Measurements from ENCODE around the gene CNKSR3.

The CNKSR3 gene

DNA sequence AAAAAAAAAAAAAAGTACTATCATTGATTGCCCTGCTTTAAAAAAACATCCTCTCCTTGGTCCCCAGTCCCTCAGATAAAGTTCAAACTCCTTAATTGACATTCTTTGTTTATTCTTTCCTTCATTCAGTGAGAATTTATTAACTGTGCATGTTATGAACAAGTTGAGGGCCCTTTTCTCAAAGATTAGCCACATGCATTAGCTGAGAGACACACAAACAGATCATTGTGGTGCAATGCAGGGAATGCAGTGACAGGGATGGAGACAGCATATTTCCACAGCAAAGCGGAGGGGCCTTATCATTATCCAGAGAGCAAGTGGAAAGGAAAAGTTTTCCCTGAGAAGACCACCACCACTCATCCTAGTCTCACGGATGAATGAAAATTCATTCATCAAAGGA is 132.0 kb downstream of the CNKSR3 start:
- no peak for DNase-seq (ENCODE audit: insufficient read length, low spot score)
- TF ChIP-seq, protein P1, sequence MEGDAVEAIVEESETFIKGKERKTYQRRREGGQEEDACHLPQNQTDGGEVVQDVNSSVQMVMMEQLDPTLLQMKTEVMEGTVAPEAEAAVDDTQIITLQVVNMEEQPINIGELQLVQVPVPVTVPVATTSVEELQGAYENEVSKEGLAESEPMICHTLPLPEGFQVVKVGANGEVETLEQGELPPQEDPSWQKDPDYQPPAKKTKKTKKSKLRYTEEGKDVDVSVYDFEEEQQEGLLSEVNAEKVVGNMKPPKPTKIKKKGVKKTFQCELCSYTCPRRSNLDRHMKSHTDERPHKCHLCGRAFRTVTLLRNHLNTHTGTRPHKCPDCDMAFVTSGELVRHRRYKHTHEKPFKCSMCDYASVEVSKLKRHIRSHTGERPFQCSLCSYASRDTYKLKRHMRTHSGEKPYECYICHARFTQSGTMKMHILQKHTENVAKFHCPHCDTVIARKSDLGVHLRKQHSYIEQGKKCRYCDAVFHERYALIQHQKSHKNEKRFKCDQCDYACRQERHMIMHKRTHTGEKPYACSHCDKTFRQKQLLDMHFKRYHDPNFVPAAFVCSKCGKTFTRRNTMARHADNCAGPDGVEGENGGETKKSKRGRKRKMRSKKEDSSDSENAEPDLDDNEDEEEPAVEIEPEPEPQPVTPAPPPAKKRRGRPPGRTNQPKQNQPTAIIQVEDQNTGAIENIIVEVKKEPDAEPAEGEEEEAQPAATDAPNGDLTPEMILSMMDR (IDR thresholded peaks at IDR 0.05; ENCODE audit: insufficient read depth, missing control alignments): no peak
- FAIRE-seq: no peak

DNA sequence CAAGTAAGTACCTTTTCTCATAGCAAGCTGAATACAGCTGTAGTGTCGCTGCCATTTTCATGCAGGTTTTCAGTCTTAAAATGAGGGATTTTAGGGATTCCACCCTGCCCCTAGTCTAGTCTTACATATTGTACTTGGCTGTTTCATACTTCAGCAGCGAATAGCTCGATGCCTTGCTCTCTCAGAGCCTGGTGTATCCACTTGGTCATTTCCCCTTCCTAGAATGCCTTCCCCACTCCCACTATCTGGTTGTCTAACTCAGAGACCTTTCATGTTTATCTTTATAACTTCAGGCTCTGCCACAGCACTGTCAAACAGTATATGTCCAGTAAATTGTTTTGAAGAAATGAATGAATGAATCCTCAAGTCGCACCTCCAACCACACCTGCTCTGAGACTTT is 132.8 kb downstream of the CNKSR3 start:
- no peak for DNase-seq (ENCODE audit: insufficient read length, low spot score)
- no peak for FAIRE-seq
- TF ChIP-seq, protein P1 (IDR thresholded peaks at IDR 0.05; ENCODE audit: insufficient read depth, missing control alignments): no peak

DNA sequence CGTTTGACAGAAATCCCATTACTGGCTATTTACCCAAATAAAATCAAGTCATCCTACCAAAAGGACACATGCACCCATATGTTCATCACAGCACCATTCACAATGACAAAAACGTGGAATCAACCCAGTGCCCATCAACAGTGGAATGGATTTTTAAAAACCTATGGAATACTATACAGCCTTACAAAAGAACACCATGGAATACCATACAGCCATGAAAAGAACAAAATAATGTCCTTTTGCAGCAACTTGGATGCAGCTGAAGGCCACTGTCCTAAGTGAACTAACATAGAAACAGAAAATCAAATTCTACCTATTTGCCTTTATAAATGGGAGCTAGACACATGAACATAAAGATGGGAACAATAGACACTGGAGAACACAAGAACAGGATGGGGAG is 136.5 kb downstream of the CNKSR3 start:
- FAIRE-seq (no peak), DNase-seq (ENCODE audit: insufficient read length, low spot score) (no peak)
- TF ChIP-seq, protein P1 (IDR thresholded peaks at IDR 0.05; ENCODE audit: insufficient read depth, missing control alignments): no peak

DNA sequence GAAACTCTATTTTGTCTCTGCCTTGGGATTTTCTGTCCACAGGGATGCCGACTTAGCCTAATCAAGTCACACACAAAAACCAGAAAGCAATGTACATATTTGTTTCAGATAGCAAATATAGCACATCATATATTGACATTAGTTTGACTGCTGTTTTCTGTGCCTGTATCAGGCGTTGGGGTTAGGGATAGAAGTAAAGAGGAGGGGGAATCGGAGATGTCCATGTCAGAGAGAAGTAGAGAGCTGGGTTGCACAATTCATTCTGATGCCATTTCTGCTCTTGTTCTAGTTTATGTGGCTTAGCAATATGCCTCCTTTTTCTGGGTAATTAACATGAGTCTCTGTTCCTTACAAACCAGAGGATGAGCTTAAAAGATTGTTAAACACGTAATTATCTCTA is 139.2 kb downstream of the CNKSR3 start:
- DNase-seq (ENCODE audit: insufficient read length, low spot score) (peak; percentile 24), FAIRE-seq (no peak)
- TF ChIP-seq, protein P1 (IDR thresholded peaks at IDR 0.05; ENCODE audit: insufficient read depth, missing control alignments): no peak

DNA sequence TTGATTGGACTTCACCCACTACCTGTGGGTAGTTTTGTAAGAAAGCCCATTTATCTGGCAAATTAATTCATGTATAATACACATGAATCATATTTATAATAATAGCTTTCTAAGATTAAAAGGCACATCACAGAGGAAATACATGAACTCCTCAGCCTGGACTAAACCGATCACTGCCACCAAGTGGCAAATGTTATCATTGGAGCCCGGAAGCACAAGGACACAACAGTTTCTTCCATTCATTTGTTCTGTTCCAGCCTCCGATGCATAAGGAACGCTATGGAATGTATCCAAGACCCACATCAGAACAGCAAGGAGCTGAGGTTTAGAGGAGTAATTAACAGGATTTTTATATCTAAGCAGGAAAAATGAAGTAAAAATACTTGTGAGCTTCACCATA is 139.9 kb downstream of the CNKSR3 start:
- FAIRE-seq: no peak
- DNase-seq (ENCODE audit: insufficient read length, low spot score): no peak

DNA sequence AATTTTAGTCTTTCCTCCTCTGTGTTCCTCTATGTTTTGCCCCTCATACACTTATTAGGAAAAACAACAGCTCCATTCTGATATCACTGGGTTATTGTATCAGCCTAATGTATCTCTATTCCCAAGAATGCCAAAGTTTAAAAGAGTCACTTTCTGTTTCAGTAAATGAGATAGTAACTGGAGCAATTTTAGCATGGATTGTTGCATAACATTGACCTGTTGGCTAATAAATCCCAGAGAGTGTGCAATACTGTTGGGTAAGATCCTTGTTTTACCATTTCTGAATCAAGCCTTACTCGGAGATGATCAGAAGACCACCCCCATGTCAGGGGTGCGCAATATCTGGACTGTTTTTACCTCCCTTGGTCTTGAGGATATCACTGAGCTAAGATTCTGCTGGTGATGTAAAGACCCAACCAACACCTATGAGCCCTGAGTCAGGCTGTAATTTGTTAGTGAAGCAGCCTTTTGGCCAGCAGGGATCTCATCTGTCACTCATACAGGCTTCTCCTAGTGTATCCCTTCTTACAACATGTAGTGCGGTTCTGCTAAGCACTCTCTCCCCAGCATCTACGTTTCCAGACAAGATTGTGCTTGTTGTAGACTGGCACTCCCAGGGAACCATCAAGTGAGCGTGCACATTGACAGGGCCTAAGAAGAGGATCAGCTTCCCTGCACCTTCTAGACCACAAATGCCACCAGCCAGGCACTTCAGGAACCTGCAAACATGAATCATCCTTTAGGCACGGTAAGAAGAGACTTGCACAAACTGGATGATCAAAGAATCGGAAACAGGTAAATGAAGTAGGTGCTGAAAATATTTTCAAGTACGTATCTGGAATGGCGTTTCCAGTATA is 142.4 kb downstream of the CNKSR3 start:
- FAIRE-seq: no peak
- TF ChIP-seq, protein P1 (IDR thresholded peaks at IDR 0.05; ENCODE audit: insufficient read depth, missing control alignments): no peak
- DNase-seq (ENCODE audit: insufficient read length, low spot score): no peak

More for the DNA sequence above, 139.9 kb downstream of the CNKSR3 start:
- TF ChIP-seq, protein P1 (IDR thresholded peaks at IDR 0.05; ENCODE audit: insufficient read depth, missing control alignments): peak; percentile 39

DNA sequence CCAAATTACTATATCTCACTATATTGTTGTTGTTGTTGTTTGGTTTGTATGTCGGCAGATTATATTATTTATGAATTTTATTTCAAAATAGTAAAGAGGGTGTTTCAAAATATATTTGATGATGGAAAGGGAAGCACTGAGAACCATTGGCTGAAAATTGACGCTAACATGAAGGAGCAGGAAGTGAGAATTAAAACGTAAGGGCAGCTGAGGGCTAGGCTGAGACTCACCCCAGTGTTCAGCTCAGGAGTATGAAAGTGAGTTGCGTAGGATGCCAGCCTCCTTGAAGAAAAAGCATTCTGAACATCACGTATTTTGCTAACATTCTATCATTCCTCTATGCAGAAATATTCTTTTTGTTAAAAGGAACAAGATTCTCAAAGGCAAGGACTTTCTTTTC is 143.1 kb downstream of the CNKSR3 start:
- TF ChIP-seq, protein P1 (IDR thresholded peaks at IDR 0.05; ENCODE audit: insufficient read depth, missing control alignments): no peak
- DNase-seq (ENCODE audit: insufficient read length, low spot score) (no peak), FAIRE-seq (no peak)

All from D721Med (cell line).